ENCODE results near the gene SNCB. TPM values are rescaled to one million over a fixed set of nuclear protein-coding genes. Genes with fewer than 3 reads are reported as not detected.

SNCB gene
- total and polyA plus RNA-seq, 7 experiments from 2014 or later, result not detected

DNA sequence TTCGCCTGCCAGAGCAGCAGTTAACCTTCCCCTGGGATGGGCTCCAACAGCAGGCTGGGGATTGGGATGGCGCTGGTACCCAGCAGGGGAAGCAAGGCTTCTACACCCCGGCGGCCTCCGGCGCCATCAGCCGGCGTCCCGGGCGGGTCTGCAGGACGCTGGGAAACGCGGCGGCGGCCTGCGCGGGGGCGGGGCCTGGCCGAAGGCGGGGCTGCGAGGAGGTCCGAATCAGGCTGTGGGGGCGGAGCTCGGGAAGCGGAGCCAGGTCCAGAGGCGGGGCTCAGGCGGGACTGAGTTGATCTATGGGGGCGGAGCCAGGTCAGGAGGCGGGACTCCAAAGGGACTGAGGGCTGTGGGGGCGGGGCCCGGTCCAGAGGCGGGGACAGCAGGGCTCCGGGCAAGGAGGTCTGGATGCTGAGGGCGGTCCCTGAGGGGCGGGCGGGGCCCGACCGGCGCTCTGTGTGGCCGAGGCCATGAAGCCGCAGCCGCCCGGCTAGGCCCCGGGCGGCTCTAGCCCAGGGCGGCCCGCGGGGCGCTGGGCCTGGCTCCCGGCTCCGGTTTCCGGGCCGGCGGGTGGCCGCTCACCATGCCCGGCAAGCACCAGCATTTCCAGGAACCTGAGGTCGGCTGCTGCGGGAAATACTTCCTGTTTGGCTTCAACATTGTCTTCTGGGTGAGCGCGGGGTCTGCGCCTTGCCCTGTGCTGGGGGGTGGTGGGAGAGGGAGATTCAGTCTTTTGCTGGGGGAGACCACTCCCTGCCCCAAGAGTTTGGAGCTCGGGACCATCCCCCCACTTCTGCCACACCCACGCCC lies 16.9 kb upstream of the SNCB start, which contains the start of gene TSPAN17:
TSS of gene TSPAN17 (plus strand) at position 455 of the 813 bp plus-strand sequence. CDS start at position 587, 132 bp downstream.
- ATAC-seq (peak; percentile 97), DNase-seq (peak; percentile 87 to 99 (median 89))
- H3K4me3 Mint-ChIP-seq, result peak within 1 kb of the TSS; percentile 79 to 94 (median 89)
- CTCF ChIA-PET, result interaction anchor here (0.6 to 2.0 kb wide), 3 partner anchors 13 to 51 kb away, joined by 3 to 16 read pairs (median 3); no protein-coding TSS in a partner anchor
- peaks cover 21 to 28% of the 10 kb centered on the region in 2 donors for H3K4me1 ChIP-seq (ENCODE audit: control insufficient read depth in 2 of 2, insufficient read depth in 2 of 2, low read length in 2 of 2)
- peak within 1 kb of the TSS; percentile 79 to 95 (median 90) for H3K27ac Mint-ChIP-seq
- H3K9me3 Mint-ChIP-seq, result no peaks in the 10 kb centered on the region
- H3K27me3 ChIP-seq (ENCODE audit: control insufficient read depth in 2 of 2, insufficient read depth in 2 of 2, low read length in 2 of 2), result no peaks in the 10 kb centered on the region
- H3K36me3 ChIP-seq (ENCODE audit: control insufficient read depth in 2 of 3, insufficient read depth in 3 of 3, low read length in 3 of 3), result no peaks in the 10 kb centered on the region
- intact Hi-C loops (cut with micrococcal nuclease), result loop anchor here (1.0 to 10.0 kb wide), 18 partner anchors 11 to 1122 kb away; partner anchors contain the start of genes CLTB (in 2 of the 2), GPRIN1 (in 2 of the 2), RNF44 (in 2 of the 2) and EIF4E1B (in 1 of the 2)
- no peaks in the 10 kb centered on the region for H3K9me3 ChIP-seq (ENCODE audit: control insufficient read depth in 2 of 3, low read length in 3 of 3)
- H3K27me3 Mint-ChIP-seq, result no peaks in the 10 kb centered on the region
- H3K4me3 ChIP-seq (ENCODE audit: low read length), result peak within 1 kb of the TSS; percentile 50
- H3K36me3 Mint-ChIP-seq, result peaks cover 0 to 5% (median 0%) of the 10 kb centered on the region in 5 donors
- peaks cover 29 to 55% (median 45%) of the 10 kb centered on the region in 7 donors for H3K4me1 Mint-ChIP-seq
- peak within 1 kb of the TSS; percentile 68 for H3K27ac ChIP-seq (ENCODE audit: low read depth, low read length)
- POLR2A ChIA-PET, result interaction anchor here (0.6 to 5.3 kb wide), 9 partner anchors 12 to 858 kb away, joined by 3 to 36 read pairs (median 4); partner anchors contain the start of genes FAF2 and RNF44

DNA sequence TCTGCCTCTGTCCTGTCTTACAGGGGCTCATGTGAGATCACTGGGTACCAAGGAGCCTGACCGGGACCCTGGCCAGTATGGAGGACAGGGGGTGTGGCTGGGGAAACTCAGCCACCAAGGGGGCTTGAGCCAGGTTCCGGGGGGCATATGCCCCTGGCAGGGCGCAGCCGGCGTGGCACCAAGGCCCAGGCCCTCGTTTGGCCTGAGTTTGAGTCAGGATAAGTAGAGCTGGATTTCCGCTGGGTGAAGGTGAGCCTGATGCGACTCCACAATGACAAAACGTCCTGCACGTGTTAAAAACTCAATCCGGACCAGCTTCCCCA lies 16.3 kb upstream of the SNCB start:
- Mint-ChIP-seq H3K4me1 (peaks cover 29 to 49% (median 43%) of the 10 kb centered on the region in 7 donors), H3K4me3 (peak overlapping the region; percentile 79 to 93 (median 89)), H3K27me3 (no peaks in the 10 kb centered on the region), H3K36me3 (peaks cover 0 to 5% (median 0%) of the 10 kb centered on the region in 5 donors), H3K9me3 (no peaks in the 10 kb centered on the region), H3K27ac (peak overlapping the region; percentile 79 to 95 (median 90))
- Histone ChIP-seq H3K27ac (ENCODE audit: low read depth, low read length) (peak overlapping the region; percentile 68), H3K36me3 (ENCODE audit: control insufficient read depth in 2 of 3, insufficient read depth in 3 of 3, low read length in 3 of 3) (no peaks in the 10 kb centered on the region), H3K4me1 (ENCODE audit: control insufficient read depth in 2 of 2, insufficient read depth in 2 of 2, low read length in 2 of 2) (peaks cover 21 to 28% of the 10 kb centered on the region in 2 donors), H3K4me3 (ENCODE audit: low read length) (peak overlapping the region; percentile 50), H3K27me3 (ENCODE audit: control insufficient read depth in 2 of 2, insufficient read depth in 2 of 2, low read length in 2 of 2) (no peaks in the 10 kb centered on the region), H3K9me3 (ENCODE audit: control insufficient read depth in 2 of 3, low read length in 3 of 3) (no peaks in the 10 kb centered on the region)
- ChIA-PET CTCF (interaction anchor here (0.6 to 2.0 kb wide), 3 partner anchors 14 to 50 kb away, joined by 3 to 16 read pairs (median 3); no protein-coding TSS in a partner anchor), POLR2A (interaction anchor here (0.6 to 5.3 kb wide), 7 partner anchors 13 to 858 kb away, joined by 3 to 36 read pairs (median 4); partner anchors contain the start of gene FAF2)
- DNase-seq (no peak), ATAC-seq (no peak)
- intact Hi-C loops (cut with micrococcal nuclease), result loop anchor here (1.0 to 10.0 kb wide), 18 partner anchors 12 to 1122 kb away; partner anchors contain the start of genes CLTB (in 2 of the 2), GPRIN1 (in 2 of the 2), RNF44 (in 2 of the 2) and EIF4E1B (in 1 of the 2)

- DNase-seq (no peak), ATAC-seq (no peak)
- Histone ChIP-seq H3K4me3 (ENCODE audit: low read length) (peak overlapping the region; percentile 50), H3K27ac (ENCODE audit: low read depth, low read length) (peak overlapping the region; percentile 68), H3K36me3 (ENCODE audit: control insufficient read depth in 2 of 3, insufficient read depth in 3 of 3, low read length in 3 of 3) (no peaks in the 10 kb centered on the region), H3K27me3 (ENCODE audit: control insufficient read depth in 2 of 2, insufficient read depth in 2 of 2, low read length in 2 of 2) (no peaks in the 10 kb centered on the region), H3K9me3 (ENCODE audit: control insufficient read depth in 2 of 3, low read length in 3 of 3) (no peaks in the 10 kb centered on the region), H3K4me1 (ENCODE audit: control insufficient read depth in 2 of 2, insufficient read depth in 2 of 2, low read length in 2 of 2) (peaks cover 21 to 28% of the 10 kb centered on the region in 2 donors)
- Mint-ChIP-seq H3K27me3 (no peaks in the 10 kb centered on the region), H3K9me3 (no peaks in the 10 kb centered on the region), H3K4me3 (peak overlapping the region; percentile 79 to 93 (median 89)), H3K36me3 (peaks cover 0 to 5% (median 0%) of the 10 kb centered on the region in 5 donors), H3K27ac (peak overlapping the region; percentile 79 to 95 (median 90)), H3K4me1 (peaks cover 29 to 45% (median 39%) of the 10 kb centered on the region in 7 donors)
- ChIA-PET CTCF (interaction anchor here (0.6 to 2.0 kb wide), 4 partner anchors 14 to 50 kb away, joined by 3 to 16 read pairs (median 3); no protein-coding TSS in a partner anchor), POLR2A (interaction anchor here (0.6 to 5.3 kb wide), 4 partner anchors 13 to 198 kb away, joined by 3 to 36 read pairs (median 4); partner anchors contain the start of gene FAF2)
- intact Hi-C loops (cut with micrococcal nuclease), result loop anchor here (2.0 to 10.0 kb wide), 7 partner anchors 35 to 1121 kb away; partner anchors contain the start of genes GPRIN1 (in 2 of the 2), CLTB (in 1 of the 2), MXD3 (in 1 of the 2) and TMED9 (in 1 of the 2)
Observed at GRCh38 chr5:176646049-176646706, 15.8 kb upstream of the SNCB start.

- intact Hi-C loops (cut with micrococcal nuclease), result loop anchor here (10.0 kb wide), 3 partner anchors 670 to 1120 kb away; partner anchors contain the start of genes MXD3 (in 1 of the 2) and TMED9 (in 1 of the 2)
- ATAC-seq, result no peak
- ChIA-PET CTCF (interaction anchor here (0.9 to 1.3 kb wide), 2 partner anchors 16 kb away, joined by 3 to 4 read pairs; no protein-coding TSS in a partner anchor), POLR2A (interaction anchor here (0.6 kb wide), 1 partner anchor 102 kb away, joined by 3 read pairs; no protein-coding TSS in a partner anchor)
- Mint-ChIP-seq H3K4me1 (peaks cover 20 to 34% (median 29%) of the 10 kb centered on the region in 7 donors), H3K36me3 (peaks cover 0 to 5% (median 0%) of the 10 kb centered on the region in 5 donors), H3K9me3 (no peaks in the 10 kb centered on the region), H3K27me3 (no peaks in the 10 kb centered on the region), H3K4me3 (peak overlapping the region in 5 of 10 donors; percentile 21 to 90 (median 34)), H3K27ac (peak overlapping the region in 6 of 9 donors; percentile 6 to 70 (median 40))
- Histone ChIP-seq H3K27me3 (ENCODE audit: control insufficient read depth in 2 of 2, insufficient read depth in 2 of 2, low read length in 2 of 2) (no peaks in the 10 kb centered on the region), H3K9me3 (ENCODE audit: control insufficient read depth in 2 of 3, low read length in 3 of 3) (no peaks in the 10 kb centered on the region), H3K27ac (ENCODE audit: low read depth, low read length) (no peak overlapping the region), H3K36me3 (ENCODE audit: control insufficient read depth in 2 of 3, insufficient read depth in 3 of 3, low read length in 3 of 3) (no peaks in the 10 kb centered on the region), H3K4me3 (ENCODE audit: low read length) (no peak overlapping the region), H3K4me1 (ENCODE audit: control insufficient read depth in 2 of 2, insufficient read depth in 2 of 2, low read length in 2 of 2) (peaks cover 21 to 23% of the 10 kb centered on the region in 2 donors)
- no peak for DNase-seq
Observed at GRCh38 chr5:176644878-176645670, 14.7 kb upstream of the SNCB start.

DNA sequence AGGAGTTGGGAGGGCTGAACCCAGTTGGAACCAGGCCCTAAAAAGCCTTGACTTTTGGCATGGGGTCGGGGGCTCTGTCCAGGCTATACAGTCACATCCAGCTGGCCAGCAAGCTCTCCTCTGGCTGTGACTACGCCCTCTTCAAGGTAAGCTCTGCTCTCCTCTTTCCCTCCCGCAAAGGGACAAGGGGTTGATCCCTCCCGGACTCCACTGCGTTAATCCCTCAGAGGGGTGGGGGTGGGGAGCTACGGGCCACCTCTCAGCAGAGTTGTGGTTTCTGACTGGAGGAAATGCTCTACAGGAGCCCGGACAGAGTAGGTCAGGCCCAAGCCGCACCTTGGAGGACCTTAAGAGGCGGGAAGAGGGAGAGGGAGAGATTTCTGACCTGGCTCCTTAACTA lies 14.0 kb upstream of the SNCB start:
- Histone ChIP-seq H3K27ac (ENCODE audit: low read depth, low read length) (no peak overlapping the region), H3K4me3 (ENCODE audit: low read length) (no peak overlapping the region), H3K27me3 (ENCODE audit: control insufficient read depth in 2 of 2, insufficient read depth in 2 of 2, low read length in 2 of 2) (no peaks in the 10 kb centered on the region), H3K4me1 (ENCODE audit: control insufficient read depth in 2 of 2, insufficient read depth in 2 of 2, low read length in 2 of 2) (peaks cover 17 to 21% of the 10 kb centered on the region in 2 donors), H3K36me3 (ENCODE audit: control insufficient read depth in 2 of 3, insufficient read depth in 3 of 3, low read length in 3 of 3) (no peaks in the 10 kb centered on the region), H3K9me3 (ENCODE audit: control insufficient read depth in 2 of 3, low read length in 3 of 3) (no peaks in the 10 kb centered on the region)
- H3K9me3 Mint-ChIP-seq, result no peaks in the 10 kb centered on the region
- H3K27ac Mint-ChIP-seq, result peak overlapping the region in 1 of 9 donors; percentile 42
- intact Hi-C loops (cut with micrococcal nuclease), result loop anchor here (10.0 kb wide), 3 partner anchors 671 to 1119 kb away; partner anchors contain the start of genes MXD3 (in 1 of the 2) and TMED9 (in 1 of the 2)
- ChIA-PET CTCF (interaction anchor here (0.9 kb wide), 1 partner anchor 17 kb away, joined by 4 read pairs; no protein-coding TSS in a partner anchor), POLR2A (no interaction called here)
- H3K36me3 Mint-ChIP-seq, result peaks cover 0 to 5% (median 0%) of the 10 kb centered on the region in 5 donors
- DNase-seq, result no peak
- H3K4me3 Mint-ChIP-seq, result peak overlapping the region in 1 of 10 donors; percentile 43
- H3K27me3 Mint-ChIP-seq, result no peaks in the 10 kb centered on the region
- peaks cover 16 to 26% (median 23%) of the 10 kb centered on the region in 7 donors for H3K4me1 Mint-ChIP-seq
- ATAC-seq, result no peak

All from naive thymus-derived CD4-positive, alpha-beta T cell (primary cell).